HL-60 (cell line): ENCODE data around the gene TMEM61.

Experiments used
- GABPA ChIP-seq: IDR thresholded peaks from 2 replicates; pipeline ENCODE4 v1.6.1; 2012; ENCODE audit warnings: low read depth
- POLR2AphosphoS5 ChIP-seq: IDR thresholded peaks from 2 replicates; pipeline ENCODE4 v1.6.1; 2012; ENCODE audit warnings: low read depth
- TF ChIP-seq, protein P1 (sequence below): IDR thresholded peaks from one replicate; pipeline ENCODE4 v1.5.1; 2011; ENCODE audit warnings: low read length, control low read depth, inconsistent platforms; ENCODE audit not compliant: insufficient read depth

DNA sequence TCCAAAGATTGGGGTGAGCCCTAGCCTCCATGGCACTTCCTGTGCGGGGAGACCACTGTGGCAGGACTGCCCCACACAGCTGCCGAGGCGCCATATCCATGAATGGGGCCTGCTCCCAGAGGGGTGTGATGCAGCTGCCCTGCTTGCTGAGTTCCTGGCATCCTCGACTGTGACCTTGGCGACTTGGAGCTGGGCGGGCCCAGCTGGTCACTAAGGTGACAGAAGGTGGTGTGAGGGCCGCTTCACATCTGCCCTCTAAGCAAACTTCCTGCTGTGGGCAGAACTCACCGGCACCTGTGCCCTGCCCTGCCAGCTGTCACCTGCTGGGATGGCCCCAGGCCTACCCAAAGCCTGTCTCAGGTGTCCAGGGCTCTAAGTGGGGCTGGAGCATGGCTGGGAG lies 9.0 kb downstream of the TMEM61 start:
- TF ChIP-seq POLR2AphosphoS5 (no peak), GABPA (no peak)
- TF ChIP-seq, protein P1, sequence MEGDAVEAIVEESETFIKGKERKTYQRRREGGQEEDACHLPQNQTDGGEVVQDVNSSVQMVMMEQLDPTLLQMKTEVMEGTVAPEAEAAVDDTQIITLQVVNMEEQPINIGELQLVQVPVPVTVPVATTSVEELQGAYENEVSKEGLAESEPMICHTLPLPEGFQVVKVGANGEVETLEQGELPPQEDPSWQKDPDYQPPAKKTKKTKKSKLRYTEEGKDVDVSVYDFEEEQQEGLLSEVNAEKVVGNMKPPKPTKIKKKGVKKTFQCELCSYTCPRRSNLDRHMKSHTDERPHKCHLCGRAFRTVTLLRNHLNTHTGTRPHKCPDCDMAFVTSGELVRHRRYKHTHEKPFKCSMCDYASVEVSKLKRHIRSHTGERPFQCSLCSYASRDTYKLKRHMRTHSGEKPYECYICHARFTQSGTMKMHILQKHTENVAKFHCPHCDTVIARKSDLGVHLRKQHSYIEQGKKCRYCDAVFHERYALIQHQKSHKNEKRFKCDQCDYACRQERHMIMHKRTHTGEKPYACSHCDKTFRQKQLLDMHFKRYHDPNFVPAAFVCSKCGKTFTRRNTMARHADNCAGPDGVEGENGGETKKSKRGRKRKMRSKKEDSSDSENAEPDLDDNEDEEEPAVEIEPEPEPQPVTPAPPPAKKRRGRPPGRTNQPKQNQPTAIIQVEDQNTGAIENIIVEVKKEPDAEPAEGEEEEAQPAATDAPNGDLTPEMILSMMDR, result no peak
